Activated T-cell treated with anti-CD3 and anti-CD28 coated beads, Interleukin-2, amount 50 U/mL, for 1 hour (primary cell): Measurements from ENCODE around the gene TSPAN2.
"Not testable (repeated sequence)": the region's sequence is repeated elsewhere in the genome, so short reads cannot be mapped to it uniquely, and the experiment has no call there.

Experiments
- DNase-seq: peaks from one replicate; pipeline ENCODE4 v3.0.0-alpha.2; 2020

TSPAN2 gene

DNA sequence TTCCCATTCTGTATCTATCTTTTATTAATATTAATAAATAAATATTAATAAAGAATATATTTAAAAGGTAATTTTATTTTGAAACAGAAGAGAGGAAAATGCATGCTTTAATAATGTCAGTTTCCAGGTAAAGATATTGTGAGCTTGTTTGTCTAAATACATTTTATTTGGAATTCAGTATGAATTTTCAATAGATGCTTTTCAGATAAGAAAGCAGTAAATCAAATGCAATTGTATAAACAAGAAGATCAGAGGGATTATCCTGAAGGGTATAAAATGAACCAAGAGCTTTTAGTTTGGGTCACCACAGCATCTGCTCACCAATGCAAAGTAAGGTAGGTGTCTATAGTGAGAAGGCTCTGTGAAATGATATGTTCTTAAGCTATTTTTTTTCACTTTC, 59.8 kb downstream of the TSPAN2 start, which contains the start of gene TSHB:
TSHB (plus strand) TSS at position 301 of the 400 bp plus-strand sequence. CDS start 3,537 bp downstream, outside the sequence.
- DNase-seq = no peak

DNA sequence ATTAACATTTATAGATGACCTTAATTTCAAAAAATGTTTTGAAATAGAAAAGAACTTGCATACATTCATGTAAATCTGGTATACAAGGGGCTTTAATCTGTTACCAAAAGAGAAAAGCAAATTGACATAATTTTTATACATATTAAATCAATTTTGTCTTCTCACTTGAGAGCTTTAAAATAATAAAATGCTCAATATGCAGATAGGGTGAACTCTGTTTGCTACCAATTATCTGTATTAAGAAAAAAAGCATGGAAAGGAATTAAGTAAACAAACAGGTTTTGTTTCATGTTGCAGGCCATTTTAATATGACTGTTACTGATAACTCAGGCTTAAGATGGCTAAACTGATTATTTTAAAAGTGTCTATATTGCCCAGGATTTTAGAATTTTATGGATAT, 65.7 kb downstream of the TSPAN2 start:
- no peak for DNase-seq

DNA sequence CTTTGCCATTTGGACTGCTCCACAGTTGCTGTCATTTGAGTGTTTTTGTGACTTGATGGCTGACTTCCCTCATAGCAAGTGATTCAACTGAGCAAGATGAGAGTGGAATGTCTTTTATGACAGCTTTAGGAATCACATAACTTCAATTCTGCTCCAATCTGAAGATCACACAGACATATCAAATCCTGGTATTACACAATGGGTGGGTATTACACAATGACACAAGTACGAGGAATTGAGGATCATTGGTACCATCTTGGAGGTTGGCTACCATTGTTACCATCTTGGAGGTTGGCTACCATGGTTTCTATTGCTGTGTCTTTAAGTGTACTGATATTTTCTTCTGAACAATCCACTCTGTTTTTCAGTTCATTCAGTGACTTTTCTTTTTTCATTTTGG, 68.2 kb downstream of the TSPAN2 start:
- no peak for DNase-seq

DNA sequence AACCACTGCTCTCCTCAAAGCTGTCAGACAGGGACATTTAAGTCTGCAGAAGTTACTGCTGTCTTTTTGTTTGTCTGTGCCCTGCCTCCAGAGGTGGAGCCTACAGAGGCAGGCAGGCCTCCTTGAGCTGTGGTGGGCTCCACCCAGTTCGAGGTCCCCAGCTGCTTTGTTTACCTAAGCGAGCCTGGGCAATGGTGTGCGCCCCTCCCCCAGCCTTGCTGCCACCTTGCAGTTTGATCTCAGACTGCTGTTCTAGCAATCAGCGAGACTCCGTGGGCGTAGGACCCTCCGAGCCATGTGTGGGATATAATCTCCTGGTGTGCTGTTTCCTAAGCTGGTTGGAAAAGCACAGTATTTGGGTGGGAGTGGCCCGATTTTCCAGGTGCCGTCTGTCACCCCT, 69.8 kb downstream of the TSPAN2 start:
- DNase-seq = not testable (repeated sequence)

DNA sequence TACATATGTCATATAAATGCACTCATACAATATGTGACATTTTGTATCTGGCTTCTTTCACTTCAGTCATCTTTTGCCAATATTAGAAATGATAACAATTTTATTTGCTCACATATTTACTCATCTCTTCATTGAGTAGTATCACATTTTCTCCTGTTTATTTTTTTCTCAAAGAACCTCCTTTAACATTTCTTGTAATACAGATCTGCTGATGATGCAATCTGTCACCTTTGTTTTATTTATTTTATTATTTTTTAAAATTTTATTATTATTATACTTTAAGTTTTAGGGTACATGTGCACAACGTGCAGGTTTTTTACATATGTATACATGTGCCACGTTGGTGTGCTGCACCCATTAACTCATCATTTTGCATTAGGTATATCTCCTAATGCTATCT, 75.5 kb downstream of the TSPAN2 start:
- DNase-seq = no peak

DNA sequence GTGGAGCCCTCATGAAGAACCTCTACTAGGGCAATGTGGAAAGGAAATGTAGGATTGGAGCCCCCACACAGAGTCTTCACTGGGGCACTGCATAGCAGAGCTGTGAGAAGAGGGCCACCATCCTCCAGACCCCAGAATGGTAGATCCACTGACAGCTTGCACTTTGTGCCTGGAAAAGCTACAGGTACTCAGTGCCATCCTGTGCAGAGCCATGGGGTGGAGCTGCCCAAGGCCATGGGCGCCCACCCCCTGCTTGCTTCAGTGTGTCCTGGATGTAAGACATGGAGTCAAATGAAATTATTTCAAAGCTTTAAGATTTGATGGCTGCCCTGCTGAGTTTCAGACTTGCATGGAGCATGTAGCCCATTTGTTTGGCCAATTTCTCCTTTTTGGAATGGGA, 76.9 kb downstream of the TSPAN2 start:
- DNase-seq = no peak

DNA sequence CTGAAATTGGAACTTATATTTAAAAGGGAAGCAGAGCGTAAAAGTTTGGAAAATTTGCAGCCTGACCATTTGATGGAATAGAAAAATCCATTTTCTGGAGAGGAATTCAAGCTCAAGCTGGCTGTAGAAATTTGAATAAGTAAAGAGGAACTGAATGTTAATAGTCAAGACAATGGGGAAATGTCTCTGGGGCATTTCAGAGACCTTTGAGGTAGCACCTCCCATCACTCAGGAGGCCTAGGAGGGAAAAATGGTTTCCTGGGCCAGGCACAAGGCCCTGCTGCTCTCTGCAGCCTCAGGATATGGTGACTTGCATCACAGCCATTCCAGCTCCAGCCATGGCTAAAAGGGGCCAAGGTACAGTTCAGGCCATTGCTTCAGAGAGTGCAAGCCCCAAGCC, 77.3 kb downstream of the TSPAN2 start:
- no peak for DNase-seq

DNA sequence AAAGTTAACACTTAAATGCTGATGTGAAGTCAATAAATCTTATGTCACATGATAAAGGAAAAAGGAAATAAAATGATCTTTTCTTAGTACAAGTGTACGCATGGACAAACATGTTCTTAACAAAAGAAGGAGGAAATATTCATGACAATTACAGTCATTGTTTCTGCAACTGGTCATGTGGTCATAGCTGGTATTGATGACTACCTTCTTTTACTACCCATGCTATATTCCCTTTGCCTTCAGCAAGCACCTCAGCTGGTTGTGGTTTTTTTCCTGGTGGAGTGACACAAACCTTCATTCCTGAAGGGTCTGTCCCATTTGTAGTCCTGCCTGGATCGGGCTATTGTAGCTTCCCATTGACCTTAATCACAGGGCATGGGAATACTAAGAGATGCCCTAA, 83.1 kb downstream of the TSPAN2 start:
- no peak for DNase-seq
